Measurements from ENCODE around the gene MYPOP. TPM values are rescaled to one million over a fixed set of nuclear protein-coding genes. Genes with fewer than 3 reads are reported as not detected.

MYPOP gene
- total and polyA plus RNA-seq, 2 of the 13 experiments (the other 11 are each of a cell fraction or from before 2014, with no cell fraction given): 2.3 to 2.7 TPM

GRCh38 chr19:45920458-45920857, 18.0 kb upstream of the MYPOP start:
- no peaks in the 10 kb centered on the region for H3K9me3 ChIP-seq (ENCODE audit: low read length)
- intact Hi-C loops (cut with micrococcal nuclease; ENCODE audit: unreplicated experiment) (loop anchor here (10.0 kb wide), 1 partner anchor 74 kb away; the partner anchor contains the start of gene CCDC61), in situ Hi-C loops (cut with HindIII; ENCODE audit: extremely low pct_ligation_motif_present, low pct_unique_long_range_greater_than_20kb) (no loop called here)
- FAIRE-seq (no peak), ATAC-seq (no peak), DNase-seq (ENCODE audit: low spot score) (no peak)
- peaks cover 0 to 11% of the 10 kb centered on the region in 2 experiments; a peak in 2 of 5 replicates for H3K27me3 ChIP-seq (ENCODE audit: control insufficient read depth in 1 of 2, insufficient read depth in 2 of 2, low read length in 2 of 2)
- 41% methylated on average over 8 of the region's 8 CpGs for WGBS (ENCODE audit: low lambda C conversion rate)
- H3K27ac ChIP-seq (ENCODE audit: extremely low read length, insufficient read depth, low read length): no peak overlapping the region
- POLR2A ChIA-PET: no interaction called here
- H4K20me1 ChIP-seq (ENCODE audit: insufficient read depth, low read length): no peaks in the 10 kb centered on the region
- H3K36me3 ChIP-seq (replicated peaks in 1 of 2; ENCODE audit: control insufficient read depth in 1 of 2, insufficient read depth in 2 of 2, low read length in 2 of 2): no peaks in the 10 kb centered on the region
- CTCF ChIA-PET (ENCODE audit: low intra/inter-chr PET ratio, low total read pairs): no interaction called here
- TF ChIP-seq MXD3 (CRISPR knock-in tag; IDR thresholded peaks at IDR 0.05): 0 out of 2 replicates have a peak, but pooled peaks have one; percentile 3
- no peak for TF ChIP-seq JUN (CRISPR knock-in tag; IDR thresholded peaks at IDR 0.05)
- no peaks in the 10 kb centered on the region for H3K79me2 ChIP-seq (ENCODE audit: insufficient read depth, low read length)
- no peak overlapping the region for H3K9ac ChIP-seq (ENCODE audit: insufficient read depth, low read depth, low read length)
- H3K4me3 ChIP-seq (replicated peaks in 1 of 3; ENCODE audit: insufficient read depth in 1 of 3, low read depth in 2 of 3, low read length in 3 of 3): peak overlapping the region in 1 of 3 experiments; percentile 37; a peak in 1 of 6 replicates
- peak overlapping the region; percentile 72 for H3K4me2 ChIP-seq (ENCODE audit: low read depth, low read length)
- H2AFZ ChIP-seq (ENCODE audit: low read length): no peak overlapping the region
- H3K4me1 ChIP-seq (ENCODE audit: insufficient read depth, low read length): peaks cover 24% of the 10 kb centered on the region
- BruUV-seq (replicated peaks): no TSS peak

GRCh38 chr19:45919678-45920077, 17.3 kb upstream of the MYPOP start:
- no peaks in the 10 kb centered on the region for H3K79me2 ChIP-seq (ENCODE audit: insufficient read depth, low read length)
- in situ Hi-C loops (cut with HindIII; ENCODE audit: extremely low pct_ligation_motif_present, low pct_unique_long_range_greater_than_20kb) (loop anchor here (10.0 kb wide), 1 partner anchor 85 kb away; no protein-coding TSS in a partner anchor), intact Hi-C loops (cut with micrococcal nuclease; ENCODE audit: unreplicated experiment) (loop anchor here (10.0 kb wide), 1 partner anchor 75 kb away; the partner anchor contains the start of gene CCDC61)
- WGBS (ENCODE audit: low lambda C conversion rate): 11% methylated on average over 6 of the region's 7 CpGs
- no peak overlapping the region for H3K27ac ChIP-seq (ENCODE audit: extremely low read length, insufficient read depth, low read length)
- CTCF ChIA-PET (ENCODE audit: low intra/inter-chr PET ratio, low total read pairs): no interaction called here
- H3K9me3 ChIP-seq (ENCODE audit: low read length): no peaks in the 10 kb centered on the region
- peaks cover 0 to 11% of the 10 kb centered on the region in 2 experiments; a peak in 2 of 5 replicates for H3K27me3 ChIP-seq (ENCODE audit: control insufficient read depth in 1 of 2, insufficient read depth in 2 of 2, low read length in 2 of 2)
- H3K9ac ChIP-seq (ENCODE audit: insufficient read depth, low read depth, low read length): no peak overlapping the region
- no peak overlapping the region for H2AFZ ChIP-seq (ENCODE audit: low read length)
- BruUV-seq (replicated peaks): no TSS peak
- FAIRE-seq (no peak), ATAC-seq (peak; percentile 58), DNase-seq (ENCODE audit: low spot score) (no peak)
- H3K4me2 ChIP-seq (ENCODE audit: low read depth, low read length): peak overlapping the region; percentile 72; the same call in 1 of the 2 replicates
- H3K4me1 ChIP-seq (ENCODE audit: insufficient read depth, low read length): peaks cover 21% of the 10 kb centered on the region
- peak overlapping the region in 1 of 3 experiments; percentile 37; a peak in 1 of 6 replicates for H3K4me3 ChIP-seq (replicated peaks in 1 of 3; ENCODE audit: insufficient read depth in 1 of 3, low read depth in 2 of 3, low read length in 3 of 3)
- POLR2A ChIA-PET: interaction anchor here (0.8 kb wide), 1 partner anchor 75 kb away, joined by 3 read pairs; the partner anchor contains the start of gene CCDC61
- no peaks in the 10 kb centered on the region for H3K36me3 ChIP-seq (replicated peaks in 1 of 2; ENCODE audit: control insufficient read depth in 1 of 2, insufficient read depth in 2 of 2, low read length in 2 of 2)
- no peak for TF ChIP-seq PRMT3 (CRISPR knock-in tag; IDR thresholded peaks at IDR 0.05; ENCODE audit: borderline replicate concordance, low read depth)
- no peak for TF ChIP-seq SOX13 (IDR thresholded peaks at IDR 0.05)
- peak in 1 of 2 experiments; percentile 73; a peak in 2 of 4 replicates for TF ChIP-seq SOX13 (CRISPR knock-in tag; conservative IDR thresholded peaks at IDR 0.05 in 1 of 2, IDR thresholded peaks at IDR 0.05 in 1 of 2)
- peak; percentile 46; the same call in 1 of the 2 replicates for TF ChIP-seq SOX5 (CRISPR knock-in tag; IDR thresholded peaks at IDR 0.05; ENCODE audit: borderline replicate concordance)
- no peak for TF ChIP-seq NFE2 (CRISPR knock-in tag; IDR thresholded peaks at IDR 0.05)
- no peak for TF ChIP-seq ZNF607 (CRISPR knock-in tag; IDR thresholded peaks at IDR 0.05; ENCODE audit: borderline replicate concordance)
- TF ChIP-seq SOX6 (IDR thresholded peaks at IDR 0.05): no peak
- TF ChIP-seq SOX6 (CRISPR knock-in tag; IDR thresholded peaks at IDR 0.05): peak; percentile 35; the same call in 1 of the 2 replicates
- no peaks in the 10 kb centered on the region for H4K20me1 ChIP-seq (ENCODE audit: insufficient read depth, low read length)
